GM18502 (cell line): ENCODE data around the gene CAPN12.

Experiments used
- ATAC-seq: cut with Tn5 transposase; IDR thresholded peaks from one replicate; pipeline ENCODE4 v1.9.1; 2021; ENCODE audit warnings: mild to moderate bottlenecking; ENCODE audit not compliant: unreplicated experiment, poor library complexity

CAPN12 gene

DNA sequence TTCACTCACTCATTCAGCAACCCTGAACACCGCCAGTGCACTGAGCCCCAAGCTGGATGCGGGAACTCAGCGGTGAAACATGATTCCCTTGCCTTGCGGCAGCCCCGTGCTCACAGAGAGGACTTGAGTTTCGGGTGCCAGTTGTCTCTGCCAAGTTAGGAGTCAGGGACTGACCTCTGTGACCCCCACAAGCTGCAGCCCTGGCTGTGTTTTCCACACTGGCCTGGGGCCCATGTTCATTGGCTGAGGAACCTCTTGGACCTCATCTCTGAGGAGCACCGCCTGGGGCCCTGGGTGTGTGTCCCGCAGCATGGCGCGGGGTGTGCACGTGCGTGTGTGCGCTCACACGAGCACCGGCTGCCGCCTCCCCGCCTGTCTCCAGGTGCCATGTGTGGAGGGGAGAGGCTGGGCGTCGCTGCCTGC, 31.0 kb downstream of the CAPN12 start:
- no peak for ATAC-seq

DNA sequence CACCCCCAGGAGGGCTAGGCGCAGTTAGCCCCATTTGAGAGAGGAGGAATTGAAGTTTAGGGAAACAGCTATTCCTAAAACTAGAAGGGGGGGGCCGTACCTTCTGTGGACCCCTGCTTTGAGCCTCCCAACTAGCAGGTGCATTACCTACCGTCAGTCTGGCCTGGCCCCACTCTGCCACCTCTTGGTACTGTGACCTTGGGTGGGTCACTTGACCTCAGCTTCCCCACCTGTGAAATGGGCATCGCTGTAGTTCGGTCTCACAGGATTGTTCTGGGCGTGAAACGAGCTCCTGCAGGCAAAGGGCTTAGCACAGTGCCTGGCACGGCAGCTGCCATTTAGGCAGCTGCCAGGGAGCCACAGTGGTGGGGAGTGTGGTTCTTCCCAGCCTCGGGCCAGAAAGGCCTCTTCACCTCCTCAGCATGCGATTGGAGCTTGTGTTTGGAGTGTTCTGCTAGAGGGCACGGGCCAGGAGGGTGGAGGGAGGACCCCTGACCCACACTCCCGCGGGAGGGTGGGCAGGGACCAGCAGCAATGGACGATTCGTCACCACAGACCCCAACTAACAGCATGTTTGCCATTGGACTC, 32.0 kb downstream of the CAPN12 start:
- no peak for ATAC-seq

DNA sequence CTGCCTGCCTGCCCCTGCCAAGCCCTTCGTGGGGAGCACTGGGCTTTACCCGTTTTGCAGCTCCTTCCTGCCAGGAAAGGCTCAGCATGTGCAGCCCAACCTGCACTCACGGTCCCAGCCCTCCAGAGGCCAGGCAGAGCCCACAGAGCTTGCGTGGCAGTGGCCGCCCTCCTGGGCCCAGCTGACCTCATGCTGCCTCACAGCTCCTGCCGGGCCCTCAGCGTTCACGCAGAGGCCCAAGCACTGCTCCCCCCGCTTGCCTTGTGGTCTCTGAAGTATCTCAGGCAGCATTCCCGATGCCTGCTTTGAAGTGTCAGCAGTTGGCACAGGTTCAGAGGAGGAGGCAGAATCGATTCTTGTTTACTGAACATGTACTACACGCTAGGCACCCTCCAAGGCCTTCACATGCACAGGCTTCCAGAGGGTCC, 32.5 kb downstream of the CAPN12 start:
- ATAC-seq, result no peak

DNA sequence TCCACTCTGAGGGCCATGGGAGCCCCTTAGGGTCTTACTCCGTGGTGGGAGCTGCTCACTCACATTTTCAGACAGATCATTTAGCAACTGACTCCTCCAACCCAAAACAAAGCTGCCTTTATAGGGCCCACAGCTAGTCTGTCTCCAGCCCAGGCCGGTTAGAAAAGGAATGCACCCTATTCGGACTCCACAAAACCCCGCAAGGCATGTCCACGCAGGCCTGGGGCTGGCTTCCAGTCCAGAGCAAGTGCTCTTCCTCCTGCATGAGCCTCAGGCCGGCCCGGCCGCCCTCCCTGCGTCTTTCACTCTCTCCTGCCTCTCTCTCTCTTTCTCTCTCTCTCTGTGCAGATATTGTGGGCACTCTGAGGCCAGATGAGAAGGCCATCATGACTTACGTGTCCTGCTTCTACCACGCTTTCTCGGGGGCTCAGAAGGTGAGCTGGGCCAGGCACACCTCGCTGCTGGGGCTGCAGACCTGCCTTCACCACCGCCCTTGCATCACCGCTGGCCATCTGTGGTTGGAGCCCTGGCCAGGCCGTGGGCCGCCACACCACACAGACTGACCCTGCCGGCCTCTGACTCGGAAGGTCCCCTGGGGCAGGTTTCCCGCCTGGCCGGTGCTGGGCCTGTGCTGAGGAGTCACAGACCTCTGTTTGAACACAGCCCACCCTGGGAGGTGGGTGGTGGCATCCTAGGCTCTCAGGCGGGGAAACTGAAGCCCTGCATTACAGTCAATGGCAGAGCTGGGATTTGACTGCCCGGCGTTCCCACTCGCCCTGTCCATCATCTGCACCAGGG, 33.1 kb downstream of the CAPN12 start:
- no peak for ATAC-seq

DNA sequence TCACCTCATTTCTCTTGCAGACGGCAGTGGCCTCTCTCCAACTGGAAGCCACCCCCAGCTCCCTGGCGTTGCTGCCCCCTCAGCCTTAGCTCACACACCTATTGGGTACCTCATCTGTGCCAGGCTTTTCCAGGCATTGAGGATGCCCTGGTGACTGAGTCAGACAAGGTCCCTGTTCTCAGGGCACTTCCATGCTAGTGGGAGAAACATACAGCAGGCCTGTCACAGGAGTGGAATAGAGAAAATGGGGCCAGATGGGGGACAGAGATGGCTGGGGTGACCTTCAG, 33.9 kb downstream of the CAPN12 start:
- ATAC-seq, result no peak

DNA sequence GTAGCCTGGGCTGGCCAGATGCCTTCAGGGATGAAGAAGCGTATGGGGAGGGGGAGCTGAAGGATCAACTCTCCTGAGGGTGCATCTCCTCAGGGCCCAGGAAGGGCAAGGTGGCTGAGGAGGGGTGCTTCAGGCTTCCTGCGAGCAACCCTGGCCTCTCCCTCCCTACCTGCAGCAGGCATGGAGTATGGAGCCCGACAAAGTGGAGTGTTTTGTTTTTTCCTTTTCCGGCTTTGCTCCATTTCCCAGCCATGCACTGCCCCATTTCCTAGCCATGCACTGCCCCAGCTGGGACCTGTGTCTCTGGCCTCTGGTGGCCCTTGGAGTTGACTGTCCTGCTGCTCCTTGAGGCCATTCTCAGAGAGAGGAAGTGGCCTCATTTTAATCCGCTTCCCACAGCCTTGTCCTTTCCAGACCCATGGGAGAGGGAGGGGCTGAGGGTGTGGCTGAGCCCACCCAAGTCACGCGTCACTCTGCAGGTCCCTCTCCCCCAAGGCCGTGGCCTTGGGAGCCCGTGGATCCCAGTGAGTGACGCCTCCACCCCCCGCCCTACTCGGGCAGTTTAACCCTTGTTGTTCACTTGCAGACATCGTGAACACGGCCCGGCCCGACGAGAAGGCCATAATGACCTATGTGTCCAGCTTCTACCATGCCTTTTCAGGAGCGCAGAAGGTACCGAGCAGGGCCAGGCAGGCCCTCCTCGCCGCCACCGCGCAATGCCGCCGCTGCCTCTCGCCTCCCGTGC, 34.4 kb downstream of the CAPN12 start:
- no peak for ATAC-seq

DNA sequence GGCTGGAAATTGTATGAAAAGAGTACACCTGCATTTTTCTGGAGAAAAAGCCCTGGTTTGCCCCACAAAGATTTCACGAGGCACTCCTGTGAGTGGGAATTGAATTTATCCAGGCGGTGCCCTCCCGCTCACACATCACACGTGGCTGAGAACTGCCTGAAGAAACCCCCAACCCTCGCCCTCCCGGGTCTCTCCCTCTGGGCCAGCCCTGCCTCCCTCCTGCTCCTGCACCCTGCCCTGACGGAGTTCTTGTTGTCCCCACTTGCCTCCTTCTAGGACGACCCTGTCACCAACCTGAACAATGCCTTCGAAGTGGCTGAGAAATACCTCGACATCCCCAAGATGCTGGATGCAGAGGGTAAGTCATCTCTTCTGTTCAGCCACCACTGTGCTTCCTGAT, 35.2 kb downstream of the CAPN12 start:
- ATAC-seq, result no peak

DNA sequence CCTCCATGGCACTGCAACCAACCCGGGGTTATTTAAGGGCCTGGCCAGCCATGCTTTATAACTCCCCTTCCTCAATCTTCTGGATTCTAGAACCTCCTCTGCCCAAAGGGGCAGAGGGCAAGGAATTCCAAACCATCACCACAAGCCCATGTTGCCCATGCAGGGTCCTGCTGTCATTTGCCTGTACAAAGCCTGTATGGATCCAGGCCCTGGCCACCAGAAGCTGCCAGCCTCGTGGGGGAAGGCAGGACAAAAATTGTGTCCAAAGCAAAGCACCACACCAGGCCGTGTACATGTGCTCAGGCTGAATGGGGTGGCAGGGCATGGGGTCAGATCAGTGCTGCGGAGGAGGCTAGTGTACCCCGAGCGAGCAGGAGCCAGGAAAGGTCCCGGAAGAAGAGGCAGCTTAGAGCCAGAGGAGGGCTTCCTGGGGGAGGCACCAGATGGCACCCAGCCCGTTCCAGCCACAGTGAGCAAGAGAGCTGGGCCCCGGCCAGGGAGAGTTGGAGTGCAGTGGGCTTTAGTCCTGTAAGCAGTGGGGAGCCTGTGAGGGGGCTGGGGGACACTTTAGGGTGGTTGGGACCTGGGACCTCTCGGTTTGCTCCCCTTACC, 35.8 kb downstream of the CAPN12 start:
- ATAC-seq, result no peak

DNA sequence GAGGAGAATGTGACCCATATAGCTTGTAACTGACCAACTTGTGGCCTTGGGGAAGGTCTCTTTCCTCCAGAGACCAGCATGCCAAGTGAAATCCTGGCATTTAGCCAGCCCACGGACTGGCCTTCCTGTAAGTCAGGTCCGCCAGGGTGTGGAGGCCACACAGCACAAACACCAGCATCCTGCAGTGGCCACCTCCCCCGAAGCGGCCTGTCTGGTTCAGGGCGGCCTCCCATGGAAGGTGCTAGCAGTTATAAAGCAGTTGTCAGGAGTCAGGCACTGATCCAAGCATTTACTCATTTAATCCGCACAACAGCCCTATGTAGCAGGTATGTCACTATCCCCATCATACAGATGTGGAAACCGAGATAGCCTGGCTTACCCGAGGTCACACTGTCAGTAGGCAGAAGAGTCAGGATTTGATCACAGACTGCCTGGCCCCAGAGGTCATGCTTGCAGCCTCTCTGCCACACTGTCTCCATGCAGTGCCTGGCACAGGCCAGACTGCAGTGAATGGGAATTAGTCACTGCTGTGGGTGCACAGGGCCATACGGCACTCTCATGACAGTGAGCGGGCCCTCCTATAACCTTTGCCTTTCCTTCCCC, 36.7 kb downstream of the CAPN12 start:
- no peak for ATAC-seq

DNA sequence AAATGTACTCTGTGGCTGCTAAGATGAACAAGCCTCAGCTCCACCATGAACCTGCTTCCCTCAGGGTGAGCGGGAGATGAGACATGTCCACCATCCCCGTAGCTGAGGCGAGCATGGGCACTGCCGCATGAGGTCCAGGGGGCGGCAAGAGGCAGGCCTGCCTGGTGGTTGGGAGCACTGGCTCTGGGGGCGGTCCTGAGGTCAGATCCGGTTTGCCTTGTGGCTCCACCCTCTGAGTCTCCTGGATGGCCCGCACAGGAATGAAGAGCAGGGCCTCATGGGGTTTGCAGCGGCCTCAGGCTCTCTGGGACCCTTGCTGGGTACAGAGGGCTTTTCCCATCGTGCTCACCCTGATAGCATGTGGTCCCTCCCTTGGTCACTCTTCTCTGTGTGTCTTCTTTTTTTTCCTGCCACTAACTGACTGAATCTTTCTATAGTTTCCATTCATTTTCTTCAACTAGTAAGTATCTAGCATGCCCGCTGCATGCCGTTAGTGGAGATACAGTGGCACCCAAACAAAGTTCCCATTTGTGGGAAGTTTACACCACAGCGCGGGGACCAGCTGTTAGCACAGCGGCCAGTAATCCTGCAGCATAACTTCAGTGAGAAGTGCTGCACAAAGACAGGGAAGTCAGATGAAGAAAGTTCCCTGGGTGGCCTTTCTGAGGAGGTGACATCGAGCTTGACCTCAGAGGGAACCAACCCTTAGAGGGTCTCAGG, 37.3 kb downstream of the CAPN12 start:
- ATAC-seq, result no peak

DNA sequence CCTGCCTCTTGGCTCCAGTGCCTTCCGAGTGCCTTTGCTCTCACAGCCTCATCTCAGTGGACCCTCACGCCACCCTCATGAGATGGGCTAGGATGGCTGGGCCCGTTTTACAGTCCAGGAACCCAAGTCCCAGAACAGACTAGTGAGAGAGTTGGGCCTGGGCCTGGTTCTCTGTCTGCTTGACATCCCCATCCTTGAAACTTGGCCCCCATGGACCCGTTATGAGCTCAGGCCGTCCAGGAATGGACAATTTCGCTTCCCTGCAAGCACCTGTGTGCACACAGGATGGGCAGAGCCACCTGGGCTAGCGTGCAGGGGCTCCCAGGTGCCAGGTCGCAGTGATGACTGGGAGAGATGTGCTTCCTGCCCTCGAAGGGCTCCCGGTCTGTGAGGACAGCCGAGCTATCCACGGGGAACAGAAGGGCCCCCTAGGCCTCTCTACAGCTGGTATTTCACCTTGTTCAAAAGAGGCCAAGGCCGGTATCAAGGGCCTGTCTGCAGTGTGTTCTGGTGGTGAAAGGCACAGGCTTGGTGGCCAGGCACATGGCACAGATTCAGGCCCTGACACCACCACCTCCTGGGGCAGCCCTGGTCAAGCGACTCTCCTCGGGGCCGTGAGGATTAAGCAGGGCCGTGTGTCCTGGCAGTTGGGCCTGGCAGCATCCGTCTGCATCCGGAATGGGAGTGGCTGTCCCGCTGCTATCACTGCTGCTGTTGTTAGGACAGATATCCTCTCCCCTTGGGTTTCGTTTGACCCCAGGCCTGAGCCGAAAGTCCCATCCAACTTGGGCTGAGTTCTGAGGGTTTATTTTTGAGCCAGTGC, 38.9 kb downstream of the CAPN12 start:
- no peak for ATAC-seq

DNA sequence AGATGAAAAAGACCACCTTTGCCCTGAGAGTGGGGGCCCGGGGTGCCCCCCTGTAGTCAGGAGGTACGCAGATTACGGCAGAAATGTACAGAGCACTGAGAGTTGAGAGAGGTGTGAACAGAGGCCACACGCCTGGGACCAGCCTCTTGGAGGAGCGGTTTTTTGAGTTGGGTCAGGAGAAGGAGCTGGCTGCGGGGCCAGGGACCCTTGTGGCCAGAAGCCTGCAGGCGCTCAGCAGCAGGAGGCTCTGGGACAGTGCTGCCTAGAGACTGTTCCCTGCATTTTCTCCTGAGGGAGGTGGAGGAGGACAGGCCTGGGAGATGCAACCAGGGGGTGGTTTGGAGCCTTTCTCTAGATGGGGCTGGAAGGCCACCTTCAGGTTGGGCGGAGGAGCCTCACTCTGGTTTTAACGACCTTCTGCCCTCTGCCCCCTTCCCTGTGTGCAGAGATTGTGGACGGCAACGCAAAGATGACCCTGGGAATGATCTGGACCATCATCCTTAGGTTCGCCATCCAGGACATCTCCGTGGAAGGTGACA, 39.7 kb downstream of the CAPN12 start:
- no peak for ATAC-seq

DNA sequence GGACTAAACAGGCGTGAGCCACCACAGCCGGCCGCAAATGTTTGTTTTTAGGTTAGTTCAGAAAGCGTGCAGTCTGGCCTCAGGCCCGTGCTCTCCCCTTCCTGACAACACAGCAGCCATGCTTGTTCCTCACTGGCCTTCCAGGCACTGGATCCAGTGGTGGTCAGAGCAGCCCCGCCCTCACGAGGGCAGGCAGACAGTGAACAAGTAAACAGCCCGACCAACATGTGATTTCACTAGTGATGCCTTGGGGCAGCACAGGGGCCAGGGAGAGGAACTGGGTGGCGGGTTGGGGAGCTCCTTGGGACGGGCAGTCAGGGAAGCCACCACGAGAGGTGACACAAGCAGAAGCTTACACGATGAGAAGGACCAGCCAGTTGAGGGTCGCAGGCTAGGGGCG, 40.8 kb downstream of the CAPN12 start:
- ATAC-seq, result no peak

DNA sequence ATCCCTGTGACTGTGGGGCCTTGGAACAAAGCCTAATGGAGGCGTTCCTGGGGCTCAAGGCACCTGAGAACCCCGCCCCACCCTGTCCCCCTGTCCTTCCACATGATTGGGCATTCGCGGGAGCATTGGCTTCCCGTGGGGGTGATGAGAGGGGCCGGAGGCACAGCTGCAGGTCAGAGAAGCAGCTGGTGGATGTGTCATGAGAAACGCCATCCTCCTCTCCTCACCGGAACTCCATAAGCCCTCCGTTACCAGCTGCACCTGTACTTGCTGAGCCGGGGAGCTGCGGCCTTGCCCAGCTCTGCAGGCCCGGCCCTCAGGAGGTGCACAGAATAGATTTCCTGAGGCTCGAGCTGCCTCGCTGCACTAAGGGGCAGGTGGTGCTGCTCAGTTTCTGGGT, 42.0 kb downstream of the CAPN12 start:
- no peak for ATAC-seq

DNA sequence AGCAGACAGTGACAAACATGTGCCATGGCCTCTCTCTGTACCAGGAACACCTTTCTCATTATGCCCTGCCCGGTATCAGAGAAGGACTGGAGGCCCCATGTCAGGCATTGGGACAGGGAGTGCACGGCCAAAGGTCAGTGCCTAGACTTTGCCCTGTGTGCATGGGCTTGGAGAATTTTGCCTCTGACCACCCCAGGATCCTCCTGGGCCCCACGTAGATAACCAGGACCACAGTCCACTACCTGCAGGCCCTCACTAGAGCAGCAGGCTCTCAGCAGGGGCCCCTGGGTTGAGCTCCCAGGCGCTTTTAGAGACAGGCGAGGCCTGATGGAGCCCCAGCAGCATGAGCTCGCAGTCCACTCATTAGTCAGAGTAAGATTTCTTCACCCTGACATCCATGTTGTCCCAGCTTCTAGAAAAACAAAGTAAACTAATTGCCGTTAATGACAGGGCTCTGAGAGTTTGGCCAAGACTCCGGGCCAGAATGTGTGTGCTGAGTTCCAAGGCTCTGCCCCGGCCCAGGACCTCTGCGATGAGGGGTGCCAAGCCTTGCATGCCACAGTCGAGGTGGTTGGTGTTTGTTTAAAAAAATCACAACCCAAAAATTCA, 42.7 kb downstream of the CAPN12 start:
- ATAC-seq, result no peak

DNA sequence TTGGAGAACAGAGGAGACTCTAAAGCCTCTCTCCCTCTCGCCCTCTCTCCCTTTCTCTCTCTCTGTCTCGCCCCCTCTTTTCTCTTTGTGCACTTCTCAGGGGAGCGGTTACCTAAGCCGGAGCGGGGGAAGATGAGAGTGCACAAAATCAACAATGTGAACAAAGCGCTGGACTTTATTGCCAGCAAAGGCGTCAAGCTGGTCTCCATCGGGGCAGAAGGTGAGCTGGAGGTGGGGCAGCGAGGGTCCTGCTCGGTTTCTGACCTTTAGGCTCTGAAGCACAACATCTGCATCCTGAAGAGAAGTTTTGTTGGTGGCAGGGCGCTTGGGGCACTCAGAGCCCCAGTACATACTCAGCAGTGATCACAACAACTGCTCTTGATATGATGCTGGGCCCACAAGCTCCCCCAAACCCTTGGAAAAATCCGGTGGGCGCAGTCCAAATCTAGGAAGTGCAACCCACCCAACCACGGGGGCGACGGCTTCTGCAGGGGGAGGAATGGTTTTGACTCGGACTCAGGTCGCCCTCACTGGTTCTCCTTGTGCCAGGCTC, 43.3 kb downstream of the CAPN12 start:
- no peak for ATAC-seq

DNA sequence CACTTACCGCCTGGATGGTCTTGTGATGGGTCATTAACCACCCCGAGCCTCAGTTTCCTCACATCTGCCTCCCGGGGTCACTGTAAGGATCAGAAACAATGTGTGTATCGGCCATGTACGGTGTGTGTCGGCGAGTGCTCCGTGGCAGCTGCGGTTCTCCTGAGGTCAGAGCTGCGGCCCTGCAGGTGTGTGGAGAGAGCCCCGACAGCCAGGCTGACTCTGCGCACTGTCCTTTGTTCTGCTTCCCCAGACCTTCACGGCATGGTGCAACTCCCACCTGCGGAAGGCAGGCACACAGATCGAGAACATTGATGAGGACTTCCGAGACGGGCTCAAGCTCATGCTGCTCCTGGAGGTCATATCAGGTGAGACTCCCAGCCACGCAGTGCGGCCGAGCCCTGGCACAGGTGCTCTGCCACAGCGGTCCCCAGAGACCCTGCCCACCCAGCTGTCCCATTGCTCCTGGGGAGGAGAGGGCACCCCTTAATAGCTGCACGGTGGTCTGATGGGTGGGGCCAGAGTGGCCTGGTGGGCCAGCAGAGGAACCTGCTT, 43.8 kb downstream of the CAPN12 start:
- no peak for ATAC-seq
